Testis (tissue), 3 donors: ENCODE results near the gene YTHDC1. TPM values are rescaled to one million over a fixed set of nuclear protein-coding genes. Genes with fewer than 3 reads are reported as not detected.

Source experiments
- DNase-seq: peaks from one replicate; pipeline ENCODE4 v3.0.0-alpha.2; 2019
- H3K27ac ChIP-seq, 2 donors: fragments of 200-600 bp; sonication (generic); one replicate each; pipeline ENCODE4 v1.5.1; 2019
- H3K27me3 ChIP-seq: fragments of 200-600 bp; sonication (generic); one replicate; pipeline ENCODE4 v1.5.1; 2019
- H3K36me3 ChIP-seq: fragments of 200-600 bp; sonication (generic); one replicate; pipeline ENCODE4 v1.5.1; 2017; ENCODE audit warnings: low read depth; ENCODE audit errors: missing control alignments
- H3K4me1 ChIP-seq: fragments of 200-600 bp; sonication (generic); one replicate; pipeline ENCODE4 v1.5.1; 2019
- H3K4me3 ChIP-seq, 2 donors: fragments of 200-600 bp; sonication (generic); one replicate each; pipeline ENCODE4 v1.5.1; 2017 to 2019
- H3K9me3 ChIP-seq: fragments of 200-600 bp; sonication (generic); one replicate; pipeline ENCODE4 v1.5.1; 2017
- POLR2A ChIP-seq: fragments of 450-650 bp; IDR thresholded peaks from one replicate; pipeline ENCODE4 v1.6.1; 2017; ENCODE audit warnings: antibody characterized with exemption, mild to moderate bottlenecking, moderate library complexity
- WGBS, 2 donors: methylation state at CpG; one replicate each; pipeline ENCODE4 v1.1.5; 2018; 5-methylcytosine and 5-hydroxymethylcytosine counted together
- intact Hi-C: fragments of 100-400 bp; cut with DNase I; formaldehyde crosslinking; loops from one replicate; pipeline ENCODE4 v1.15.1; 2023; ENCODE audit warnings: low total_unique reads
- polyA plus RNA-seq: library from polyadenylated mRNA; stranded (reverse); fragments of 350-450 nt; fragmentation: Illumina TruSeq; extraction: RNeasy Lipid Tissue Mini Kit (QIAGEN cat#74804); gene quantifications from one replicate; pipeline ENCODE4 v1.2.3, GENCODE V29; 2014; ENCODE audit warnings: low read depth, low replicate concordance; ENCODE audit not compliant: insufficient read depth
- total RNA-seq, 2 donors: library from RNA; depleted of rRNA; stranded (reverse); fragments of >200 nt; gene quantifications; one replicate each; pipeline ENCODE4 v1.2.3, GENCODE V29; 2016
- TF ChIP-seq, protein P1 (sequence below), 3 experiments: fragments of 450-650 bp in 2 of 3; fragments of 200-600 bp in 1 of 3; sonication (generic) in 1 of 3; IDR thresholded peaks; one replicate each; pipeline ENCODE4 v1.5.1; 2016 to 2019; ENCODE audit warnings: antibody characterized with exemption in 3 of 3, mild to moderate bottlenecking in 2 of 3, moderate library complexity in 1 of 3

YTHDC1 gene
- total and polyA plus RNA-seq, 3 donors from 2014 or later = 56.5 to 92.6 (median 78.2) TPM

DNA sequence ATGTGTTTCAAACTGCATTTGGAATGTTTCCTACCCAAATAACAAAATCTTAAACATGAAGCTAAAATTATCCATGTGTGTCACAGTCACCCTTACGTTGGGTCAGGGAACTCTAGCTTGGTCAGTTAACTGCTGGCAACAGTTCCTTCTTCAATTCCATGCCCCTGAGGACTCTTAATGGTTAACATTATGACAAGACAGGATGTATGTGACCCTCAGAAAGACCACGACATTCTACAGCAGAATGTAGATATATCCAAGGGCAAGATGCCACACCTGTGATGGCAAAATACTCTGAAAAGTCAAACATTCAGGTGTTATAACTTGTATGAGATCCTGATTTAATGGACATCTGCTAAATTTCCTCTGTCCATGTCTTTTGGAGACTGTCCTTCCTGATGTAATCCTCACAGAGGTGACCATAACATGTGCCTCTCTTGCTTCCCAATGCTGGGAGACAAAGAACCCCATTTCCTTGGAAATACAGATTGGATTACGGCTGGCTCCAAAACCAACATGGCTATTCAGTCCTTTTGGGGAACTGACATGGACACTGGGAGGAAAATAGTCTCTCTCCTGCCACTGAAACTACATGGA is 39.1 kb downstream of the YTHDC1 start:
- Histone ChIP-seq H3K27me3 (no peaks in the 10 kb centered on the region), H3K27ac (no peak overlapping the region), H3K36me3 (no peaks in the 10 kb centered on the region), H3K4me1 (no peaks in the 10 kb centered on the region), H3K9me3 (no peaks in the 10 kb centered on the region), H3K4me3 (no peak overlapping the region)
- no peak for DNase-seq
- WGBS, 2 donors = 54 to 60% methylated on average over 3 of the region's 3 CpGs
- intact Hi-C loops = no loop called here
- TF ChIP-seq, protein P1, sequence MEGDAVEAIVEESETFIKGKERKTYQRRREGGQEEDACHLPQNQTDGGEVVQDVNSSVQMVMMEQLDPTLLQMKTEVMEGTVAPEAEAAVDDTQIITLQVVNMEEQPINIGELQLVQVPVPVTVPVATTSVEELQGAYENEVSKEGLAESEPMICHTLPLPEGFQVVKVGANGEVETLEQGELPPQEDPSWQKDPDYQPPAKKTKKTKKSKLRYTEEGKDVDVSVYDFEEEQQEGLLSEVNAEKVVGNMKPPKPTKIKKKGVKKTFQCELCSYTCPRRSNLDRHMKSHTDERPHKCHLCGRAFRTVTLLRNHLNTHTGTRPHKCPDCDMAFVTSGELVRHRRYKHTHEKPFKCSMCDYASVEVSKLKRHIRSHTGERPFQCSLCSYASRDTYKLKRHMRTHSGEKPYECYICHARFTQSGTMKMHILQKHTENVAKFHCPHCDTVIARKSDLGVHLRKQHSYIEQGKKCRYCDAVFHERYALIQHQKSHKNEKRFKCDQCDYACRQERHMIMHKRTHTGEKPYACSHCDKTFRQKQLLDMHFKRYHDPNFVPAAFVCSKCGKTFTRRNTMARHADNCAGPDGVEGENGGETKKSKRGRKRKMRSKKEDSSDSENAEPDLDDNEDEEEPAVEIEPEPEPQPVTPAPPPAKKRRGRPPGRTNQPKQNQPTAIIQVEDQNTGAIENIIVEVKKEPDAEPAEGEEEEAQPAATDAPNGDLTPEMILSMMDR (IDR thresholded peaks at IDR 0.05) = no peak
- TF ChIP-seq POLR2A = no peak

DNA sequence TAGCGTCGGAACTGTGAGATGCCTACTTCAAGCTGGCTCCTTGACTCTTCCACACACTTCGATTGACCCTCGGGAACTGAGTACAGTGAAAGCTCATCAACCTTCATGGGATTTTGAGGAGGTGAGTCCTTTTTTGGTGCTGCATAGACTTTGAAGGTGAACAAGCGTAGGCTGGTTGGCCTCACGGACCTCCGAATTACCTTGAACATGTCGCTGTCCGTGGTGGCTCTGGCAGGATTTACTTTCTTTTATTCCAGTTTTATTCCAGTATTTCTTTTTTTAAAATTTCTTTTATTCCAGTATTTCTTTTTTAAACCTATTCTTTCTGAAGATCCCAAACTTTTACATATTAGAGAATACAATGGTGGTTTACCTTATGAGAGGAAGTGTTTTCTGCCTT is 45.2 kb downstream of the YTHDC1 start:
- H3K4me3 ChIP-seq = no peak overlapping the region
- H3K9me3 ChIP-seq = no peaks in the 10 kb centered on the region
- no peak overlapping the region for H3K27ac ChIP-seq
- H3K4me1 ChIP-seq = no peaks in the 10 kb centered on the region
- no peaks in the 10 kb centered on the region for H3K36me3 ChIP-seq
- H3K27me3 ChIP-seq = no peaks in the 10 kb centered on the region
- WGBS, 2 donors = 63 to 71% methylated on average over 9 of the region's 9 CpGs
- TF ChIP-seq, protein P1 (IDR thresholded peaks at IDR 0.05) = no peak
- no peak for TF ChIP-seq POLR2A
- no peak for DNase-seq
- intact Hi-C loops = no loop called here

DNA sequence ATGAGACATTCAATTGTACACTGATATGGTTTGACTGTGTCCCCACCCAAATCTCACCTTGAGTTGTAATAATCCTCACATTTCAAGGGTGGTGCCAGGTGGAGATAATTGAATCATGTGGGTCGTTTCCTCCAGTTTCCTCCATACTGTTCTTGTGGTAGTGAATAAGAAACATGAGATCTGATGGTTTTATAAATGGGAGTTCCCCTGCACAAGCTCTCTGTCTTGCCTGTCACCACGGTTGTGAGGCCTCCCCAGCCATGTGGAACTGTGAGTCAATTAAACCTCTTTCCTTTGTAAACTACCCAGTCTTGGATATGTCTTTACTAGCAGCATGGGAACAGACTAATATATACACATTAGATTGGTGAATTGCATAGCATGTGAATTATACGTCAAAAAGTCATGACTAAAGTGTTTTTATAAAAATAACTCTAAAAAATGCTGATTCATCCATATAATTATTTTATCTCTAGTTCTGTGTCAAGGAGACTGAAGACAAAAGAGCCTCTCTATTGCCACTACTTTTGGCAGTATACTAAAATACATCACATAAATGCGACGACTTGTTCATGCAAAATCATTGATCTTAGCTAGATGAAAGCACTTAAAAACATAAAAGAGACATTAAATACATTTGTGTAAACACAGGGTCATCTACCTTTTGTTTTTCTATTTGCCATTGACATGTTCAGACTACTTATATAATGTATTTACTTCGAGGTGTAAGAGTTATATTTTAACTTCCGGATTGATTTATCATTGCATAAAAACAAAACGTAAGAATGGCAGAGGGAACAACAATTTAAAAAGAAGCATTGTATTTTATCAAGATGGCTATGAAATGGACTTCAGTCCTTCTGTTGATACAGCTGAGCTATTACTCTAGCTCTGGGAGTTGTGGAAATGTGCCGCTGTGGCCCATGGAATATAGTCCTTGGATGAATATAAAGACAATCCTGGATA is 50.1 kb downstream of the YTHDC1 start:
- no peaks in the 10 kb centered on the region for H3K4me1 ChIP-seq
- no peak for DNase-seq
- H3K36me3 ChIP-seq = no peaks in the 10 kb centered on the region
- intact Hi-C loops = no loop called here
- no peak overlapping the region for H3K4me3 ChIP-seq
- 79 to 82% methylated on average over 9 of the region's 9 CpGs for WGBS, 2 donors
- H3K27me3 ChIP-seq = no peaks in the 10 kb centered on the region
- no peak overlapping the region for H3K27ac ChIP-seq
- H3K9me3 ChIP-seq = no peaks in the 10 kb centered on the region
- TF ChIP-seq, protein P1 (IDR thresholded peaks at IDR 0.05) = no peak
- TF ChIP-seq POLR2A = no peak

DNA sequence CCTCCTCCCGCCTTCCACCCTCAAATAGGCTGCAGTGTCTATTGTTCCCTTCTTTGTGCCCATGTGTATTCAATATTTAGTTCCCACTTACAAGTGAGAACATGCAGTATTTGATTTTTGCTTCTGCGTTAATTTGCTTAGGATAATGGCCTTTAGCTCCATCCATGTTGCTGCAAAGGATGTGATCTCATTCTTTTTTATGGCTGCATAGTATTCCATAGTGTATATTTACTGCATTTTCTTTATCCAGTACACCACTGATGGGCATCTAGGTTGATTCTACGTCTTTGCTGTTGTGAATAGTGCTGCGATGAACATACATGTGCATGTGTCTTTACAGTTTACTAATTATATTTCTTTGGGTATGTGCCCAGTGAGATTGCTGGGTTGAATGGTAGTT is 52.8 kb downstream of the YTHDC1 start:
- H3K36me3 ChIP-seq = no peaks in the 10 kb centered on the region
- H3K9me3 ChIP-seq = no peaks in the 10 kb centered on the region
- 90 to 96% methylated on average over 4 of the region's 4 CpGs for WGBS, 2 donors
- DNase-seq = no peak
- TF ChIP-seq, protein P1 (IDR thresholded peaks at IDR 0.05) = no peak
- no peak for TF ChIP-seq POLR2A
- H3K27me3 ChIP-seq = no peaks in the 10 kb centered on the region
- H3K27ac ChIP-seq = no peak overlapping the region
- no peaks in the 10 kb centered on the region for H3K4me1 ChIP-seq
- no peak overlapping the region for H3K4me3 ChIP-seq
- intact Hi-C loops = no loop called here
